GM19455 (cell line): ENCODE measurements around the gene HTRA1.

Source experiments
- ATAC-seq: cut with Tn5 transposase; IDR thresholded peaks from one replicate; pipeline ENCODE4 v1.9.1; 2021; ENCODE audit not compliant: unreplicated experiment

Gene HTRA1

DNA sequence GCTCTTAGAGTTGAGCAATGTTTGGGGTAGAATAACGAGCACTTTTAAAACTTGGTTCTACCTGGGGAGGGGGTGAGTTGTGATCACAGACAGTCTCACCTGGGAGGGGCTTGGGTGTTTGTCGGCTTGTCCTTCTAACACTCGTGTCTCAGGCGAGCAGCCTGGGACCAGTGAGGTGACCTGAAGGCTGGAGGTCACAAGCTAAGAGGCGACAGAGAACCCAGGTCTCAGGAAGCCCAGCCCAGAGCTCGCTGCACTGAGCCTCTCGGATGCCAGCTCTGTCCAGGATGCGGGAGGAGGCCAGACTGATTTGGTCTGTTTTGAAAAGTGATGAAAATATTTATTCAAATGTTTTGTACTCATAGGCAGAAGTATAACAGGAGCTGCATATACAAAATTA lies 11.8 kb downstream of the HTRA1 start:
- ATAC-seq, result no peak

- ATAC-seq, result no peak
These were observed 12.9 kb downstream of the HTRA1 start for GRCh38 chr10:122474131-122474818.

DNA sequence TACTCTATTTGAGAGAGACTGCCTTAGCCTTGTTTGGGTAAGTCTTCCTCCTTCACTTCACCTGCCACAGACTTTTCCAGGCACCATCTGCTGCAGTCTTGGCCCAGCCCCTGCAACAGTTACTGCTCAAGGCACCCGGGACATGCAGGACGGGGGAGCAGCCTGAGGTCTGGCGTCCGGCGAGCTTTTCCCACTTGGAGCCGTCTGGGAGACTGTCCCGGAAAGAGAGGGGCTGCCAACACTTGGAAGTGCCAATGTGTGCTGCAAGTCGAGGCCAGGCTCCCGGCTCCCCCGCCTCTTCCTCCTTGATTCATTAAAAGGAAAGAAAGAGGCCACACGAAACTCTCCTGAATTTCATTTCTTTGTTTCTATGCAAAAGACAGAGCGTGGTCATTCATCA lies 13.7 kb downstream of the HTRA1 start:
- no peak for ATAC-seq

DNA sequence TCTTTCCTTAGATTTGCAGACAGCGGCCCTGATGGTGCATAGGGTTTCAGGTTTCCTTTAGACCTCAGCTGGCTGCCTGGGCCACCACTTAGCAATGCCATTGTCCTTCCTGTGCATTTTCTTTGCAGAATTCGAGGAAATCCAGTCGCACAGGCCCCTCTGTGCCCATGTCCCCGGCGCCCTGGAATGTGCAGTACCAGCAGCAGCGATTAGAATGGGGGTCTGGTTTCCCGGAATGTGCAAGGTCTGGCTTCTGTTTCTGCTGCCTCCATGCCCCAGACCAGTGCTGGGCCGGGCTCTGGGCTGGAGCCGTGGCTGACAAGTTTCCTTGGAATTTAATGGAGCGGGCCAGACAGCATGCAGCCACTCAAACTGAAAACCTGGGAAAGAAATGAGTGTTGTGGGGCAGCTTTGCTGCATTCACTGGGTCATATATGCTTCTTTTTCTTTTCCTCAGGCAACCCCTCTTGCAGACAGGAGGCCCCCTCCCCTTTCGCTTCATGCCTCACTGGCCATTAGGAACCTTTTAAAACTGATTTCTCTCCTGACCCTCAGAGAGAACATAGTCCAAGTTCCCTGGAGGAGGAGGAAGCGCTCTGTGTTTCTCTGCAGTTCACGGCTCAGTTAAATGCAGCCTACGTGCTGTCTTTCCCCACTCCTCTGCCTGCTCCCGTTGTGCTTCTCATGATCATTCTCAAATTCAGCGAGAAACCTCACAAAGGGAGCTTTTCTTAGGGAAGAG lies 14.4 kb downstream of the HTRA1 start:
- ATAC-seq, result no peak

GRCh38 chr10:122476333-122476695 lies 15.0 kb downstream of the HTRA1 start:
- ATAC-seq, result no peak

DNA sequence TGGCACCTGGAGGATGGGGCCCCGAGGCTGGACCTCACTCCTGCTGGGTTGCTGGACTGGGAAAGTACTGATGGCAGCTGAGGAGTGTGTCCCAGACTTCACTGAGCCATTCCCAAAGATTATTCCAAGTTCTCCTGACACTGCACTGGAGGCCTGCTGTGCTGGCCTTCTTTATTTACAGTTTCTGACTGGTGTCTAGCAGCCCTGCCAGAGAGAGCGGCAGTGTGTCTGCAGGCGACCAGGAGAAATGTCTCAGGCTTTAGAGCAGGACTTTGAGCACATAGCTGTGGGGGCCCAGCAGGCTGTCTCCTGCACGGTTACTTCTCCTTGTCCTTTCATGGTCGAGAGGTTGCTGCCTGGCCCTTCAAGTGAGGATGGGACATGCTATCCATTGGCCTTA lies 16.1 kb downstream of the HTRA1 start:
- ATAC-seq, result no peak

DNA sequence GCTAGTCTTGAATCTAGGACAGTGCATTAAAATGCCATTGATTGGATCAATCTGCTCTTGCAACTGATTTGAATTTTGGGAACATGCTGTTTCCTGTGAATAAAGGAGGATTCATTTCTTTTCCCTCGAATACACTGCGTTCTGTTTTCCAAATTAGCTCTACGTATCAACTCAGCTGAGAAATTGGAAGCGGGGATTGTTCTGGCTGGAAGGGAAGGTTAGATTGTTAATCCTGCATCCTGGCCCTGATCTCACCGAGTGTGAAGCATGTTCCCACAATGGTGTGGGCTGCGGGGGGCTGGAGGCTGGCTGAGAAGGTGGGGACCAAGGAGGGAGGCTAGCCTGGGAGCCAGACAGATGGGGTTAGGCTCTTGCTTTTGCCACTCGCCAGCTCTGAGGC lies 17.6 kb downstream of the HTRA1 start:
- no peak for ATAC-seq

DNA sequence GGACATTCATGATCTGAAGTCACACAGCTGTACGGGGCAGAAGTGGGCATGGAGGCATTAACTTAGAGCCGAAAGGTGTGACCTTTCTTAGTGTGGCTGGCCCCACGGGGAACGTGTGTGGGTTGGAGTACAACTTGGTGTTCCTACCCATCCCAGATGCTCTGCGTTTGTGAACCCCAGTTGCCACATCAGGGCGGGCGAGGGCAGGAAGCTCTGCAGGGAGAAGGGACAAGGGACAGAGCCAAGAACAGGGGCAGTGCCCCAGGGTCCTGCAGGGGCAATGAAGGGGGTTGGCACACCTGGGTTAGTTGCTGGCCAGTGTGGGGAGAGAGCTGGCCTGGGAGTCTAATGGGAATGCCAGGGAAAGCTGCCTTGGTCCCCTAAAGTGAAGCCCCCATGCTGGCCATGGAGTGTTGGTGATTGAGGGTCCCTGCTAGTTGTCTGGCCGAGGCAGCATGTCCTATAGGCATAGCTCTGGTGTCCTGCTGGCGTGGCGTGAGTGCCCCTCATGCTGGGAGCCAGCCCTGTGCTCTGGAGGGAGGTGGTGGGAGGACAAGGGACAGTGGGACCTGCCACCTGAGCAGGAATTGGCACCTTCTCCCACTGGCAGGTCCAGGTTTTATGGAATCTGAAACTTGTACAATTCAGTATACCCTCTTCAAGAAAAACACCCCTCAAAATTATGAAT lies 18.9 kb downstream of the HTRA1 start:
- no peak for ATAC-seq

DNA sequence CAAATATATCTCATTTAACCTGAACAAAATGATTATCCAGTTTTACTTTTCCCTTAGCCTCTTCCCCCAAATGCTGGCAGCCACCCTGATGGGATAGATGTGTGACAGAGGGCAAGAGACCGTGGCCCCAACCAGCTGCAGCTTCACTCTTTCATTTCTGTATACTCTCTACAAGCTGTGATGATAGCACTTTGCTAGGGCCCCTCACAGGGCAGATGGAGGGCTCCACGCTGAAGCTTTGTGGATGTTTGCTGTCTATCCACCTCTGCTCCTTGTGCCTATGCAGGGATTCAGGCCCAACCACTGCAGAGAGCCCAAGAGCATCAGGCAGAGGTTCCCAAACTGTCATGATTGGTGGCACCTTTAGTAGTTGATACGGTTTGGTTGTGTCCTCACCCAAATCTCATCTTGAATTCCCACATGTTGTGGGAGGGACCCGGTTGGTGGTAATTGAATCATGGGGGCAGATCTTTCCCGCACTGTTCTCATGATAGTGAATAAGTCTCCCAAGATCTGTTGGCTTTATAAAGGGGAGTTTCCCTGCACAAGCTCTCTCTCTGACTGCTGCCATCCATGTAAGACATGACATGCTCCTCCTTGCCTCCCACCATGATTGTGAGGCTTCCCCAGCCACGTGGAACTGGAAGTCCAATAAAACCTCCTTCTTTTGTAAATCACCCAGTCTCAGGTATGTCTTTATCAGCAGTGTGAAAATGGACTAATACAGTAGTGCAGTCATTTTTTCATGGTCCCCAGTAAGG lies 20.1 kb downstream of the HTRA1 start:
- ATAC-seq, result no peak

DNA sequence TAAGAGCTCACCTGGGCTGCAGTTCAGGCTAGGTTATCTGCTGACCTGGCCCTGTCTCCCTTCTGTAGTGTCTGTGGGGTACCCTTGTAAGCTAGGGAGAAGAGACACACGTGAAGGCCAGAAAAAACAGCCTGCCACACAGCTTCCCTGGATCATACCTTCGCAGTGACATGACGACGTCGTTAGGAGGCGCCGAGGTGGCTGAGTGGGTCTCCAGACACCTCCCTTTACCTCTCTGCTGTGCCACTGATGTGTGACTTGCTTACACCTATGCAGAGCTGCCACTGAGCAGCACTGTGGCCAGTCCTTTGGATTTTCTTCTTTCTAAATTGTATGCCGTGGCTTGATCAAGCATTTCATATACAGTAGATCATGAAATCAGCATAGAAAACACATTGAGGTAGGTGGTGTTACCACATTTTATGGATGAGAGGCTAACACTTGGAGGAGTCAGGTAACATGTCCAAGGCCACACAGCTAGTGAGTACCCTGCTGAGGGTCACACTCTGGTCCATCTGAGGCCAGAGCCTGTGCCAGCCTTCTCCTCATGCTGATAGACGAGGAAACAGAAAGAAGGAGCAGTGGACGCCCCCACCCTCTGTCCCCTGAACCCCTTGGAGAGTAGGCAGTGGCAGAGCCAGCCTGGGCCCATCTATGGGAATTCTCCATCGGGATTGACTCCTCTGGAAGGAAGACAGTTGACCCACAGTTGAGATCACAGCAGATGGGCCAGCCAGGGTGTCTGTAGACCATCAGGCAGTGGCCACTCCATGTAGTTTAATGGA lies 23.1 kb downstream of the HTRA1 start:
- ATAC-seq, result no peak

DNA sequence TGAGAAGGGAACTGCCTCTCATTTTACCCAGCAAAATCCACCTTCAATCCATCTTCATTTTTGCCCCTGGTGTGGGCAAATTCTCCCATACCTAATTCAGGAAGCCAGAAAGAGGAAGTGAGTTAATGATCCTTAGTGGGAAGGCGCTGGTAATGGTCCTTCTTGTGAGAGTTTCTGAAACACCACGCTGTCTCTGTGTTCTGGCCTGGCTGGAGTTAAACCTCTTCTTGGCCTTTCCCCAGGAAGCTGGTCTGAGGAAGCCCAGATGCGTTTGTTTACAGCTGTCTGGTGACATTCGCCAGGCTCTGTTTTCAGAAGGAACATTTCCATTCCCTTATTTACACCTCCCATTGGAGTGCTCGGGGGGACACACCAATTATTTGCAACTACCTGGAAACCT lies 24.3 kb downstream of the HTRA1 start:
- ATAC-seq, result no peak

GRCh38 chr10:122486406-122487080 lies 25.2 kb downstream of the HTRA1 start:
- no peak for ATAC-seq

DNA sequence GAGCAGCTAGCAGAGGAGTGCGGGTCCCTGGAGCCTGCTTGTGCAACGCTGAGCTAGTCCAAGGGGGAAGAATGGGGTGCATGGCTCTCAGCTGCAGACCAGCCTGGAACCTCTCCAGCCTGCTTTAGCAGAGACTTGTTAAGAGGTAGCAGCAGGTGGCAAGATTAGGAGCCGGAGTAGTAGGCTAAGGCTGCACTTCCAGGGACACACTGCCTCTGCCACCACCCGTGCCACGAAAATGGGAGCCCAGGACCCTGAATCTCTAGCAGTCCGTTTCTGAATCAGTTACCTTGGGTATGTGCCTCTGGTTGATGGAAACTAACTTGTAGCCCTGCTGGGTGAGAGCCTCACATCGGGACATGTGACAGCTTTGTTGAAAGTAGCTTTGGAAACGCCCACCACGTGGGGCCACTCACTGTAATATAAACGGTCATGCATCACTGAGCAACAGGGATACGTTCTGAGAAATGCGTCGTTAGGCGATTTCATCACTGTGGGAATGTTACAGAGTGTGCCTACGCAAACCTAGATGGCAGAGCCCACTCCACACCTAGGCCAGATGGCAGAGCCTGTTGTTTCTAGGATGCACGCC lies 25.9 kb downstream of the HTRA1 start:
- ATAC-seq, result no peak

- ATAC-seq, result no peak
These were observed 28.9 kb downstream of the HTRA1 start for GRCh38 chr10:122490268-122490667.

DNA sequence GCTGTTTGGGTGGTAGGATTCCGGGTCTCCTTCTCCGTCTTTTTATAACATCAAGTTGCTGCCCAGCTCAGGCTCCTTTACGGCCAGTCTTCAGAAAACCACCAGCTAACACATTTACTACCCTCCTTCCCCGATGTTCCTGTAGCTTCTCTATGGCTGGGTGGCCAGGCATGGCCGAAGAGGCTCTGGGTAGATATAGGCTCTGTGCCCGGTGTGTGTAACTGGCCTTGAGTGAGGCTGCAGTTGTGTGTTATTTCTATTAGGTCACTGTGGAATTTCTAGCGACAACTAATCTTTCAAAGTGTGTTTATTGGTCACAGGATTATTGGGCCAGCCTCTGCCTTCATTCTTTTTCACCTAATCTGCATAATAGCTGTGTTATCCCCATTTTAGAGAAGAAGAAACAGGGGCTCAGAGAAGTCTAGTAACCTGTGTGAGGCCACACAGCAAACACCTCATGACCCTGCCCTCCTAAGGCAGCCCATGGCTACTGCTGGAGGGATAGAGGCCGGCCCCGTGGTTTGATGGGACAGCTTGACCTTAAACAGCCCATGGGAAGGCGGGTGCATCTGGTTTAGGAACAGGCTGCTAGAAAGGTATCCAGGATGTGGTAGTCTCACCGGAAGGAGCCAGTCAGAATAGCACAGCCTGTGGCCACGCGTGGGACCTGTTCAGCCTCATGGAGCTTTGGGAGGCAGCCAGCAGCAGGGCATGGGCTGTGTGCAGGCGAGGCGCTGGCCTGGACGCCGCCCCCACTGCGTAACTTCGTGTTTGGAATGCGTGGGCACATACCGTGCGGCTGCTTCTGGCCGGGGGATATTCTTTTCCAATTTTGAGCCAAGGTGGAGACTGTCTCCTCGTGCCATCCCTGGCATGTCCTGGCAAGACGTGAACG lies 29.7 kb downstream of the HTRA1 start:
- no peak for ATAC-seq

- no peak for ATAC-seq
These were observed 30.7 kb downstream of the HTRA1 start for GRCh38 chr10:122492006-122492405.

DNA sequence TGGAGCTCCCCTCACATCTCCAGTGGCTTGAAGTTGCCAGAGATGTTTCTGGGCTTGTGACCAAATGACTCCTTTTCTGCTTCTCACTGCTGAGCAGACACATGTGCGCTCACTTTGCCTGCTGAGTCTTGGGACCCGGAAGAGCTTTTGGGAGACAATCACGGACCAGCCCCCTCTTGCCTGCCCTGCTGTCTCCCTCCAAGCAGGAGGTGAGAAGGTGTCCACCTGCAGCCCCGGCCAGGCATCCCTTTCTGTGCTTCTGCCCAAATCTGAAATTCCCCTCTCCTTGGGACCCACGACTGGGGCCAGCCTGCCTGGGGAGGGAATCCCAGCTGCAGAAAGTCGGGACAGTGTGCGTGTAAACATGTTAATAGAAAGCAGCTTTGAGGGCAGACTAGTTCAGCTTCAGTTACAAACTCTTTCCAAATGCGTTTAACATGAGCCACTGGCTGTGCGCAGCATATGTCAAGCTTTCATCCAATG lies 31.7 kb downstream of the HTRA1 start:
- ATAC-seq, result no peak

DNA sequence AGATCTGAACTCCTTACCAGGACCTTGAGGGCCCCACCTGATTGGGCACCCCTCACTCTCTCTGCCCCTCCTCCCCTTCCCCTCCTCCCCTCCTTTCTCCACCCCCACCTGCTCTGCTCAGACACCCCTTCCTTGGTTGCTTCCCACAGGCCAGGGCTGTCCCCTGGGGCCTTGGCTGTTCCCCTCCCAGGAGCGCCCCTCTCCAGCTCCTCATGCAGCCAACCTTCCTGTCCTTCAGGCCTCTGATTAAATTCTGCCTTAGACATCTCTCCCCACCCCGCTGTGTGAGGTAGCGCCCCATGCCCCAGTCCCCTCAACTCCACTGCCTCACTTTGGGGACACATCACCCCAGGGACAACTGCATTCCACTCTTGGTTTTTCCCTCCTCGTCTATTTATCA lies 32.4 kb downstream of the HTRA1 start:
- ATAC-seq, result no peak
